ENCODE results near the gene TSPAN3.

Gene TSPAN3

DNA sequence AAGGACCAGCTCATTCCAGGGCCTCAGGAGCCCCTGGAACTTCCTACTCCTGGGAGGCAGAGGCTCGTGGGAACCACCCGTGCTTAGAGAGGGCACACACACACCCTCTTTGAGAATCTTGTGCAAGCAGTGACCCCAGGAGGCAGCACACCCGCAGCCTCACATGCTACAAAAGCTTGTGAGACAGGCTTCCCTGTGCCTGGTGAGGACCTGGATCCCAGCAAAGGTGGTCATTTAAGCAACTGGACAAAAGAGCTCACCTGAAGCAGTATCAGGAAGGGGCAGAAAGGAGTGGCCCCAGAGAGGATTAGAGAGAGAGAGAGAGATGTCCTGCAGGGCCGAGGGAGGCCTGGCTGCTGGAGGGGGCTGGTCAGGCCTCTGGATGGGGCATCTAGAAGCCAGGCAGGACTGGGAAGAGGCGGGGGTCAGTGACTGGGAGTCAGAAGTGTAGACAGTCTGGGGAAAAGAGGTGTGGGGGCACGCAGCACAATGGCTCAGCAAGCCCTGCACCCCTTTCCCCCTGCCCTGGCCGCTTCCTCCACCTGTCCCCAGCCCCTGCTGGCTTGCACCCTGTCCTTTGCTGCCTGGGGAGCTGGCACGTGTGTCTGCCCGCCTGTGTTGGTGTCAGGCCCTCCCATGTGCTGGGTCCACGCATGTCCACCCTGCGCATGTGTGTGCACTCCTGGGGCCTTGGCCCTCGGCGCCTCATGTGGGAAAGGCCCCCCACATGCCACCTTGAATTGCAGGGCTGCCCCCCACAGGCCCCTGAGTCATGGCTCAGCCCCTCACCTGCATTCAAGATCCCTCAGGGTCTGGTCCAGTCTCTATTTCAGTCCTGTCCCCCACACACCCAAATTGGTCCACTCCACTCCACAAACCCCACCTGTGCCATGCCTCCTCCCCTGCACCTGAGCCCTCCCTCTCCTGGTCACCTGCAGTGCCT lies 36.9 kb downstream of the TSPAN3 start:
- DNase-seq (ENCODE audit: low read depth), result no peak

DNA sequence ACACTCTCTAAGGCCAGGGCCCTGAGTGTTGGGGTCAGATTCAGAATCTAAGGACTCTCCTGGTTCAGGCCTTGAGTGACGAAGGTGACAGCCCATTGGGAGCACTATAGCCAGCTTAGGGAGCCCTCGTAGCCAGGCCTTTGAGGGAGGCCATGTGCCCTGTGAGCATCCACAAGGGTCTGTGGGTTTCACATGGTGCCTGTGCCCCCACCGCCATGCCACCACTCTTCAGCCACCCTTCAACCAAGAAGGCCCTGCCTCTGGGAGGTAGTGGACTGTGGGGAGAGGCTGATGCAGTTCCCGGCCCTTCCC lies 37.5 kb downstream of the TSPAN3 start:
- no peak for DNase-seq (ENCODE audit: low read depth)

DNA sequence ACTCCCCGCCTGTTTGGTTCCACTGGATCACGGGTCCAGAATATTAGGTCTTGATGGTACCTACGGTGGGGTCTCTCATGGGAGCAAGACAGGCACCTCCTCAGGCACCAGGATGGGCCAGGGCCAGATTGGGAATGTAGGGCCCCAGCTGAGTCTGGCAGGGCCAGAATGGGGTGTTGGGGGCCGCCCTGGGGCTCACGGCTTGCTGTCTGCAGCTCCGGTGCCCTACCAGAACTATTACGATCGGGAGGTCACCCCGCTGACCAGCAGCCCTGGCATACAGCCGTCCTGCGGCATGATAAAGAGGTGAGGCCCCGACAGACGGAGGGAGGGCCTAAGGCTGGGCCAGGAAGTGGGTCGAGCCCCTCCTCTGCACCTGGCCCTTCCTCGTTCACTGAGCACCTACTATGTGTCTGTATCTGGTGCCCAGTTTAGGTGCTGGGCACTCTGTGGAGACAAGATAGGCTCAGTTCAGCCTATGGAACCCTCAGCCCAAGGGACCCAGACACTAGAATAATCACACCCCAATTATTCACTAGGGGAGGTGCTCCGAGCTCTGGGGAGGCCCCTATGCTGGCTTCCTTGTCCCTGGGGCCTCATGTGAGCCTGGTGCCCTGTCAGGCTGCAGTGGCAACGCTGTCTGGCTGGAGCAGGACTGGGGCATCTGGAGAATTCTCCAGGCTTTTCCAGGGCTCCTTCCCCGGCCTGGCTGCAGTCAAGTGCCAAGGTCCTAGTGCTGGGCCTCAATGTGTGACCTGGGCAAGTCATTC lies 38.1 kb downstream of the TSPAN3 start:
- DNase-seq (ENCODE audit: low read depth), result no peak

DNA sequence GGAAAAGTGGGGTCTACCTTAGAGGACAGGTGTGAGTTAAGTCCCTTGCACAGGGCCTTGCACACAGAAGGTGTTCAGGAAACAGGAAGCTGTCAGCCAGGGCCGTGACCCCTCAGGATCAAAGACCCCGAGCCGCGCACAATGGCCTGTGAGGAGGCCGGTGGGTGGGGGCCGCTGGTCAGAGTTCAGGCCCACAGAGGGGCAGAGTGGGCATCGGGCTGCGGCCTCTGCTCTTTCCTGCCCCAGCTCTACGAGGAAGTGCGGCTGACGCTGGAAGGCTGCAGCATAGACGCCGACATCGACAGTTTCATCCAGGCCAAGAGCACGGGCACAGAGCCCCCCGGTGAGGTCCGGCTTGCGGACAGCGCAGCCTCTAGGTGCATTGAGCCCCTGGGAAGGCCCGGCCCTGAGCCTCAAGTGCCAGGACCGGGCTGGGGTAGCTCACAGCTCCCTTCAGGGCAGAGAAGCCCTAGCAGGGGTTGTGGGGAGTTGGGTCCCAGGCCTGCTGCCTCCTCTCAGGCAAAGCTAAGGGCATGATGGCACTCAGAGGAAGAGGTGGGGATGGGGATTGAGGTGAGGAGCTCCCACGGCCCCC lies 38.8 kb downstream of the TSPAN3 start:
- no peak for DNase-seq (ENCODE audit: low read depth)

DNA sequence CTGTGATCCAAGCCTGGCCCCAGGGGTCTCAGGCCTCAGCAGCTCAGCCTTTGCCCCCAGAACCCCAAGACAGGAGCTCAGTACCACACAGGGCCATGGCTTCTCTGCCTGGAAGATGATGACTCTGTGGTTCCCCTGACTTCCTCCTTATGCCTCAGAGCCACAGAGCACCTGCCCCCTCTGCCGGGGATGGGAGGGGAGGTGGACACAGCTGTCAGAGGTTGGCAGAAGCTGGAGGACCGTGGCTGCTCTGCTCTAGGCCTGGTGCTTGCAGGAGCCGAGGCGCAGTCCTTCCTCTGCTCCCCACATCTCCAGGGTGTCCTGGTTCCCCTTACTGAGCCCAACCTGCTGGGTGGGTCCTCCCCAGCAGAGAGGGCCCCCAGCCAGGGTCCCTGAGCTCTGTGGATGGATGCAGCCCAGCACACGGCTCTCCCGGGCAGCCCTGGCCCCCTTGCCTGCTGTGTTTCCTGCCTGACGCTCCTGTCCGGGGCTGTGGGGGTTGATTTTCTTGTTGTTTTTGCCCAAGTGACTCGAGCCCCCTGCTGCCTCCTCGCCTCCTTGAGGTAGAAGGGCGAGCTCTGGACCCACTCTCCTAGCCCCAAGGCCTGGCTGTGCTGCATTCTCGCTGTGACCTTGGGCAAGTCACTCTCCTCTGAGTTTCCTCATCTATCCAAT lies 39.4 kb downstream of the TSPAN3 start:
- DNase-seq (ENCODE audit: low read depth), result no peak

DNA sequence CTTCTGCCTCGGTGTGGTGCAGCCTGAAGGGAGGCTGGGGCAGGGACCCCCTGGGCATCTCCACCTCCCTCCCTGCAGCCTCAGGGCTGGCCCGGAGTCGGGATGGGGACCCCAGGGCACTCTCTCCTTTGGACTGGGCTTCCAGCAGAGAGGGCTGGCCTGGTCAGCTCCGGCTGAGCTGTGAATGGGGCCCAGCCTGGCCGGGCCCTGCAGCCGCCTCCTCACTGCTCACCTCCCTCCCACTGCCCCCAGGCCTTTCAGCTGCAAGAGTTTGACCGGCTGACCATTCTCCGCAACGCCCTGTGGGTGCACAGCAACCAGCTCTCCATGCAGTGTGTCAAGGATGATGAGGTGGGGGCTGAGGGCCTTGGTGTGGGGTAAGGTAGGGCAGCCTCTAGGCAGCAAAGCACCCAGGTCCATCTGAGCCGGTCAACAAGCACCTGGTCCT lies 40.0 kb downstream of the TSPAN3 start:
- no peak for DNase-seq (ENCODE audit: low read depth)

DNA sequence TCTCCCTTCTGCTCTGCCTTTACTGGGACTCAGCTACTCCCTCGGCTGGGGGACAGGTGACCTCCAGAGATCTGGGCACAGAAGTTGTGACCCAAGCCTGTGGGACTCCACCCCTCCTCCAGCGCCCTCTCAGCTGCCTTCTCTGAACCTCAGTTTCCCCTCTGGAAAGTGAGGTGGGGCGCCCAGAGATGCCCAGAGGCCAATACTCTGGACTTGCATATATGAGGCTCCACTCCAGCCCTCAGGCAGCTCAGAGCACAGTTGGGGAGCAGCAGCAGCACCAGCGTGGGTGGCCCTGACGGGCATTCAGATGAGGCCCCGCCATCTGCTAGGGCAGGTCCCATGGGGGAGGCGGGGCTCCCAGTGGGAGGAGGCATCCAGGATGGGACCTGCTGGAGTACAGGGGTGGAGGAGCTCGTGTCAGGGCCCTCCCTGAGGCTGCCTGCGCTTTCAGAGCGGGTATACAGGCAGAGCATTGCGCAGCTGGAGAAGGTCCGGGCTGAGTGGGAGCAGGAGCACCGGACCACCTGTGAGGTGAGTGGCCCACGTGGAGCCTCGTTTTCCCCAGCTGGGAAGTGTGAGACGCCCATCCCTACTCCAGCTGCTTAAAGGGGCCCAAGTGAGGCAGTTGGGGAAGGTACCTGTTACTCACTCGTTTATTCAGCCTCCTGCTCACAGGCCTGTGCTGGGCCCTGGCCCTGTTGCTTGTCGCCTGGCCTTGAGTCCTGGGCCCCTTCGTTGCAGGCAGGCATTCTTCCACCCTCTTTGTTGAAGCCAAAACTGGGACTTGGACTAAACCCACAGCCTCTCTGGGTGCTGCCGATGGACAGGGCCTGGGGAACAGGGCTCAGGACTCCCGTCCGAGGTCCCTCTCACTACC lies 40.6 kb downstream of the TSPAN3 start:
- DNase-seq (ENCODE audit: low read depth), result no peak

DNA sequence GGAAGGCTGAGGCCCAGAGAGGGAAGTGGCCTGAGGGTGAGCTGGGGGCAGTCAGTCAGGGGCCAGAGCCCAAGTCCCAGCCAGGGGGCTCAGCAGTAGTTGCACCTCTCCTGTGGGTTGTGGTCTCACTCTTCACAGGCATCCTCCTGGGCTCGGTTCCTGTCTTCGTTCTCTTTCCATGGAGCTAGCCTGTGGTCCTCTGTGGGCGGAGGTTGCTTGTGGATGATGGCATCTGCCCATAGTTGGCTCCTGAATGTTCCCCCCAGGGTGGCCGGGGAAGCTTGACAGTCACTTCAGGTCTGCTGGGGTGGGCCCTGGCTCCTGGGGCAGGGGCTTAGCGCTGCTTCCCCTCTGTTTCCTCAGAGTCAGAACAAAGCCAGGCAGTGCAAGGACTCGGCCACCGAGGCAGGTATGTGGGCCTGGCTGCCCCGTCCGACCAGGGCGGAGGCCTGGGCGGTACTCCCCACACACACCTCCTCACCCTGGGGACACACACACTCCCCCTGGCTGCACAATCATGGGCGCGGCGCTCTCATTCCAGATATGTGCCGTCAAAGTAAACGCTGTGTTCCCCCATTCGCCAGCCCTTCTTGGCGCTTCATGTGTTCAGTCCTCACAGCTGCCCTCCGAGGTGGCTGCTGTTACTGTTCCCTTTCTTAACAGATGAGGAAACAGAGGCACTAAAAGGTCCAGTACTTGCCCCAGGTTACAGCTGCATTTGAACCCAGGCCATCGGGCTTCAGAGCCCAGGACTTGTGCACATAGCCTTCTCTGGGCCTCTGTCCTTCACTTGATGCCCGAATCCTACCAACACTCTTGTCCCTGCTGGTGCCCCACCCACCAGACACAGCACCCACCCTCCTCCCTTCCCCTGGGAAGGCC lies 41.5 kb downstream of the TSPAN3 start:
- DNase-seq (ENCODE audit: low read depth), result no peak

DNA sequence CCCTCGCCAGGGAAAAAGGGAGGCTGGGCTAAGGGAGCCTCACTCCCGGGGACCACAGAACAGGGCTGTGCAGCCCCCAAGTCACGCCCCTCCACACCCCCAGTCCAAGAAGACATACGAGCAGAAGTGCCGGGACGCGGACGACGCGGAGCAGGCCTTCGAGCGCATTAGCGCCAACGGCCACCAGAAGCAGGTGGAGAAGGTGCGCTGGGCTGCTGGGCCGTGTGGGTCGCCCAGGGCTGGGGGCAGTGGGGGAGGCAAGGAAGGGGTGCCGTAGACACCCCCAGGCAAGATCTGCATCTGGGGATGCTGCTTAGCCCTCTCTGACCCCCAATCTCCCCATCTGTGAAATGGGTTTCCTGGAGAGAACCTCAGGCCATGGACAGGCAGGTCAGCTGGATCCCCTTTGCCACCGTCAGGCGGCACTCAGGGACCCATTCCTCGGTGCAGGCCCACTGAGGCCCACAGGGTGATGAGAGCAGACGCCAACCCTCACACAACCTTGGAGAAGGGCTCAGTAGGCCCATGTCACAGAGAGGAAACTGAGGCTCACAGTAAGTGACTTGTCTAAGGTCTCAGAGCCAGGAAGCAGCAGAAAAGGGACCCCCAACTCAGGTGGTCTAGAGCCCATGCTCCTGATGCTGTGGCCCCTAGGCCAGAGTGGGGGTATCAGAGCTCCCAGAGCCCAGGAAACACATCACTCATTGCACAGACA lies 42.3 kb downstream of the TSPAN3 start:
- DNase-seq (ENCODE audit: low read depth), result no peak

DNA sequence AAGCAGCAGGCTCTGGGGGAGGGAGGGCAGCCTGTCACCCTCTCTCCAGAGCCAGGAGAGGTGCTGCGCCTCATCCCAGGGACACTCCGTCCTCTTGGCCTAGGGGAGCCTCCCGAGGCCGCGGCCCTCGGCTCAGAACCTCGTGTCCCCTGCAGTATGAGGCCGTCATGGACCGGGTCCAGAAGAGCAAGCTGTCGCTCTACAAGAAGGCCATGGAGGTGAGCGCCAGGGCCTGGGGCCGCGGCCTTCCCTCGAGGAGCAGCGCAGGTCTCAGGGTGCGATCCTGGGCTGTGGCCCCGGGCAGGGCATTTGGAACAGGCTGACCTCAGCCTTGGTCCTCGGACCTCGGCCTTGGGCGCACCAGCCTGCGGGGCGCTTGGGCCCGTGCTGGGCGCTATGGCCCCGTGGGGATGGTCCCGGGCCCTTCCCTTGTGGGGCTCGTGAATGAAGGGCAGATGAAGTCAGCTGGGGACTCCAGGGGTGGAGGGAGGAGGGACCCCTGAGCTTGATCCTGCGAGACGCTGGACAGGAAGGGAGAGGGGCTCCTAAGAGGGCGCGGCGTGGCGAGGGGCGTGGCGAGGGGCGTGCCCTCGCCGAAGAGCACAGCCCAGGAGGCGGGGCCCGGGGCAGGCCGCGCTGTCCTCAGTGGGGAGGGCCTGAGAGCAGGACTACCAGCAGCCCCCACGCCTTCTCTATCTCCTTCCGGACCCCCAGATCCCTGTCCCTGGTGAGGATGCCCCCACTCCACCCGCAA lies 43.0 kb downstream of the TSPAN3 start:
- no peak for DNase-seq (ENCODE audit: low read depth)

DNA sequence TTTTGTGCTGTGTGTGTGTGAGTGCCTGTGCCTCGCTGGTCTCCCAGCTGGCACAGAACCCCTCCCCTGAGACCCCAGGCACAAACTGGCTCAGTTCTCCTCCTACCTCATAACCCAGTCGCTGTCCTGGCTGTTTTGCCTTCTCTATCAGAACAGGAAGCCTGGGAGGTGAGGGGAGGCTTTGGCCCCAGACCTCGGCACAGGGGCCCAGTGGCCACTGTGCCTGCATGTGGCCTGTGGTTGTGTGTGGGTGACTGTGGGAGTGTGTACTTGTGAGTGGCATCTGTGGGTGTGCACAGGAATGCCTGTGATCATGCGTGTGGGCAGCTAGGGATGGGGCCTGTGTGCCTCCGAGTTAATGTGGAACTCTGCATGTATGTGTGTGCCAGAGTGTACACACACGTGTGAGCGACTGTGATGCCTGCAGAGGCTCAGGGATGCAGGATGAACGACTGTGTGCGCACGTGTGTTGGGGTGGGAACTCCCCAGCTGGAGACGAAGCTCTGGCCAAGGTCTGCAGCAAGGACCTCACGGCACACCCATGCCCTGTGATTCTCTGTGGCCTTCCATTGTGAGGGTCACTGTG lies 43.7 kb downstream of the TSPAN3 start:
- no peak for DNase-seq (ENCODE audit: low read depth)

DNA sequence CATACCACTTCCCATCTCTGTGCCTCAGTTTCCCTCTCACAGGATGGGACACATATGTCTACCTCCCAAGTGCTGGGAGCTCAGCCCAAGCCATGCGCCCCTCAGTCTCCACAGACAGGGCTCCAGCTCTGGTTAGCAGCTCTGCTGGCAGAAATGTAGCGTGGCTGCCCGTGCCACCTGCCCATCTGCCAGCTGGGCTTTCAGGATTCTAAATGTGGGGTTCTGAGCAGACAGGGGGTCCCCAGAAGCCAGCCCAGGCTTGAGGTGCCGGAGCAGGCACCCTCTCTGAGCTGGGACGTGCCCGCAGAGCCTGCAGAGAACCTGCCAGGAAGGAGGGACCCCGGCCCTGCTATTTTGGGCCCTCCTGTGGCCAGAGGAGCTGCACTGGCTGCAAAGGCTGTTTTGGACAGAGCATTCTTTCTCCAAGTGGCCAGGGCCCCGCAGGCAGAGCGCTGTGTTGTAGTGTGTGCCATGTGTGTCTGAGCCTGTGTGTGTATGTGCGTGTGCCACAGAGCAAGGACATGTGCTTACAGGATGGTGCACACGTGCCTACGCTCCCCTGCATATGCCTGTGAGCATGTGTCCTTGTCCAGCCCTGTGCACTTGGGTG lies 44.3 kb downstream of the TSPAN3 start:
- DNase-seq (ENCODE audit: low read depth), result no peak

DNA sequence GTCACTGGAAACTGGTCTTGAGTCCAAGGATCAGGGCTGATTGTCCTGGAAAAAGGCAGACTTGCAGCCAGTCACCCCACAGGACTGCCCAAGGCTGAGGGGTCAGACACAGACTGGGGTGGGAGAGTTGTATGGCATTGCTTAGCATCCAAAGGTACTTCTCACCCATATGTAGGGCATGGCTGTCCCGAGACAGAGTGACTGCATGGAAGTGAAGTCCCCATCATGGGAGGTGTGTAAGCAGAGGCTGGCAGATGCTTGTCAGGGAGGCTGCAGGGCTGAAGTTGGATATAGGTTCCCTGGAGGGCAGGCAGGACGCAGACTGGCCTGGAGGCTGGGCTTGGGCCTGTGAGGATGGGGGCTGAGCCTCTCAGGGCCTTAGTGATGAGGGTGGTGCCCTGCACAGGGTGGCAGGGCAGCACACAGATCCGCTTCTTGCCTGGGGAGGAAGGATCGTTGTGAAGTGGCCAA lies 44.9 kb downstream of the TSPAN3 start:
- no peak for DNase-seq (ENCODE audit: low read depth)

DNA sequence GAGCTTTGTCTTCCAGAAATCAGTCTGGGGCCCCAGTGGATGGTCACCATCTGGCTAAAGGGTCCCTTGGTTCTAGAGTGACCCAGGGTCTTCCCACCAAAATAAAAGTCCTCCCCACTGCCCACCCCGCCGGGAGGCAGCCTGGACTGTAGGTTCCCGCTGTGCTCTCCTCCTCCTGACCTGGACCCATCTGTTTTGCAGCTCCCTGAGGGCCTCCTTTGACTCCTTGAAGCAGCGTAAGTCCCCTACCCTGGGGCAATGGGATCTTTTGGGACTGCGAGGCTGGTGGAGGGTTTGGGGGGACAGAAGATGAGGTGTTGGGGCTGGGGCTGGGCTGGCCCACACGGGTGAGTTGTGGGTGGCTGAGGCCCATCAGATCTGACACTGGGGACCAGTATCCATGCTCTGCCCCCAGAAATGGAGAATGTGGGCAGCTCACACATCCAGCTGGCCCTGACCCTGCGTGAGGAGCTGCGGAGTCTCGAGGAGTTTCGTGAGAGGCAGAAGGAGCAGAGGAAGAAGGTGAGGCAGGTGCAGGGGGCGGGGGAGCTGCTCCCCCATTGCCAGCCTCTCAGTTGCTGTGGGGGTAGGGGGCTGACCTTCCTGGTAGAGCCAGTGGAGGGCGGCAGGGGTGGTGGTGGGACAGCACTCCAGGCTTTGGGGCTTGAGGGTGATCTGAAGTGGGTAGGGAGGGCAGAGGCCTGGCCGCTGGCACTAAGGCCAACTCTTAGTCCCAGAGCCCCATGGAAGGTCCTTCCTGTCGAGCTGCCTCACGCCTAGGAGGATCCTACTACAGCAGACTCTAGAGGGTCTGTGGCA lies 45.6 kb downstream of the TSPAN3 start:
- DNase-seq (ENCODE audit: low read depth), result no peak

DNA sequence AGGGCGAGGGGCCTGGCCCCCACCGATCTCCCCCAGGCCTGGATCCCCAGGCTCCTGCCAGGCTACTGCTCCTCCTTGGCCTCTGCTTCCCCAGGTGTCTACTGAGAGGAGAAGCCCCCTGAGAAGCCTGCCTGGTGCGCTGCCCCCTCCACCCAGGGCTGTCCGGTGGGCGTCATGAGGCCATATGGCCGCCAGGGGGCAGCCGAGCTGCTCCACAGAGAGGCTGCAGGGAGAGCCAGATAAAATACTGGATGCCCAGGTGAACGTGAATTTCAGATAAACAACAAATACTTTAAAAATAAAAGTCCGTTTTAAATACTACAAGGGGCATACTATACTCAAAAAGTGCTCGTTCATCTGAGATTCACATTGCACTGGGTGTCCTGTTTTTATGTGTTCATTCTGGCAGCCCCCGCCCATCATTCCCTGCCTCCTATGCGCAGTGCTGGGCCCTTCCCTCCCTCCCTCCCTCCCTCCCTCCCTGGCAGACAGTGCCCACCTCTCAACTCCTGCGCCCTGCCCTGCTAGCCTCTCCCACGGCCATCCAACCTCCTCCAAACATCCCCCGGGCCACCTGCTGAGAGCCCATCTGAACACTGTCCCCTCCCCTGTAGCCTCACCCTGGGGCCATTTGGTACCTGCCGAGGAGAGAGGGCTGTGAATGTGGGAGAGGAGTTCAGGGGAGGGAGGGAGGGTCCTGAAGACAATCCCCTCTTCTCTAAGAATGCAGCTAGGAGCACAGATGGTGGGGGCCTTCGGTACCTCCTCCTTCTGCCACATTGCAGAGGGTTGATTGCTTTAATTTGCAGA lies 46.4 kb downstream of the TSPAN3 start:
- peak; percentile 55 for DNase-seq (ENCODE audit: low read depth)

DNA sequence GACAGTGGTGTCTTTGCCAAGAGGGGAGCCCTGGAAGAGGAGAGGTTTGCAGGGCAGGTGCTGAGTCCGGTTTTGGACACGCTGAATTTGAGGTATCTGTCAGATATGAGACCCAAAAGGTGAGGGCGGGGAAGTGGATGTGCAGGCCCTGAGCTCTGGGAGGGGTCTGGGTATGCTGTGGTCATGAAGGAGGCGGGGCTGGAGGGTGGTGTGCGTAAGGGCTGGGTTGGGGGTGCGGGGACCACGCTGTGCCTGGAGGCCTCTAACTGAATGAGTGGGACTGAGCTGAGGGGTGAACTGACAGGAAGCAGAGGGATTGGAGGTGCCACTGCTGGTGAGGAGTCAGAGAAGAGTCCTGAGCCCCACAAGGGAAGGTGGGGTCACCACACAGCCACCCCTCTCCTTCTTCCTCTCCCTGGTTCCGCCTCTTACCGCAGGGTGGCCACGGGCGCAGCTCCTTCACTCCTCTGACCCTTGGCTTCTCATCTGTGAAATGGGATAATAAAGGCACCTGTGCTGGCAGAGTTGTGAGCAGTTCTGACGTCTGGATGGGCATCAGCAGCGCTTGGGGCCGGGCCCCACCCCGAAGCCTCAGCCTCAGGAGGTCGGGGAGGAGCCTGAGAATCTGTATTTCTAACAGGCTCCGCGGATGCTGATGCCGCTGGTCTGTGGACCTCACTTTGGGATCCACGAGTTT lies 47.2 kb downstream of the TSPAN3 start:
- DNase-seq (ENCODE audit: low read depth), result no peak
